ENCODE data around the gene TARP.

Gene TARP

GRCh38 chr7:38292442-38292841 is 19.0 kb upstream of the TARP start:
- Histone ChIP-seq H3K9me2 (replicated peaks; ENCODE audit: insufficient read depth) (no peaks in the 10 kb centered on the region), H3K27me3 (no peaks in the 10 kb centered on the region), H3K79me2 (no peaks in the 10 kb centered on the region), H3K9me3 (ENCODE audit: low read depth) (no peaks in the 10 kb centered on the region), H3K27ac (no peak overlapping the region), H3K4me3 (no peak overlapping the region), H3K4me1 (ENCODE audit: insufficient read depth) (no peaks in the 10 kb centered on the region), H2AFZ (no peak overlapping the region), H4K20me1 (ENCODE audit: insufficient read depth, poor library complexity, severe bottlenecking) (no peaks in the 10 kb centered on the region), H3K4me2 (no peak overlapping the region), H3K36me3 (replicated peaks; ENCODE audit: insufficient read depth, low read depth) (no peaks in the 10 kb centered on the region)
- WGBS (ENCODE audit: low lambda C conversion rate, missing lambda C conversion rate), result 82% methylated on average over 3 of the region's 3 CpGs
- TF ChIP-seq EZH2 (IDR thresholded peaks at IDR 0.05; ENCODE audit: borderline replicate concordance) (no peak), EZH2phosphoT487 (IDR thresholded peaks at IDR 0.05; ENCODE audit: low read depth, severe bottlenecking, unreplicated experiment) (no peak), CTCF (IDR thresholded peaks at IDR 0.05; ENCODE audit: poor library complexity) (no peak)
- DNase-seq (ENCODE audit: low spot score), result no peak

GRCh38 chr7:38291650-38292049 is 18.2 kb upstream of the TARP start:
- no peak overlapping the region for H3K4me3 ChIP-seq
- no peak overlapping the region for H3K4me2 ChIP-seq
- no peaks in the 10 kb centered on the region for H3K79me2 ChIP-seq
- H3K9me3 ChIP-seq (ENCODE audit: low read depth), result no peaks in the 10 kb centered on the region
- H3K36me3 ChIP-seq (replicated peaks; ENCODE audit: insufficient read depth, low read depth), result no peaks in the 10 kb centered on the region
- H3K27ac ChIP-seq, result no peak overlapping the region
- DNase-seq (ENCODE audit: low spot score), result no peak
- H3K27me3 ChIP-seq, result no peaks in the 10 kb centered on the region
- no peak overlapping the region for H2AFZ ChIP-seq
- TF ChIP-seq EZH2phosphoT487 (IDR thresholded peaks at IDR 0.05; ENCODE audit: low read depth, severe bottlenecking, unreplicated experiment) (no peak), CTCF (IDR thresholded peaks at IDR 0.05; ENCODE audit: poor library complexity) (no peak)
- WGBS (ENCODE audit: low lambda C conversion rate, missing lambda C conversion rate), result 96% methylated on average over 2 of the region's 2 CpGs
- H4K20me1 ChIP-seq (ENCODE audit: insufficient read depth, poor library complexity, severe bottlenecking), result no peaks in the 10 kb centered on the region
- no peaks in the 10 kb centered on the region for H3K4me1 ChIP-seq (ENCODE audit: insufficient read depth)
- no peaks in the 10 kb centered on the region for H3K9me2 ChIP-seq (replicated peaks; ENCODE audit: insufficient read depth)

- WGBS (ENCODE audit: low lambda C conversion rate, missing lambda C conversion rate), result 80% methylated on average over 9 of the region's 9 CpGs
- no peak for DNase-seq (ENCODE audit: low spot score)
- no peaks in the 10 kb centered on the region for H3K9me2 ChIP-seq (replicated peaks; ENCODE audit: insufficient read depth)
- H3K4me3 ChIP-seq, result no peak overlapping the region
- no peak overlapping the region for H3K27ac ChIP-seq
- H3K4me2 ChIP-seq, result no peak overlapping the region
- H3K36me3 ChIP-seq (replicated peaks; ENCODE audit: insufficient read depth, low read depth), result no peaks in the 10 kb centered on the region
- no peak overlapping the region for H2AFZ ChIP-seq
- H3K9me3 ChIP-seq (ENCODE audit: low read depth), result no peaks in the 10 kb centered on the region
- no peaks in the 10 kb centered on the region for H4K20me1 ChIP-seq (ENCODE audit: insufficient read depth, poor library complexity, severe bottlenecking)
- H3K79me2 ChIP-seq, result no peaks in the 10 kb centered on the region
- H3K27me3 ChIP-seq, result no peaks in the 10 kb centered on the region
- H3K4me1 ChIP-seq (ENCODE audit: insufficient read depth), result no peaks in the 10 kb centered on the region
- TF ChIP-seq EZH2 (IDR thresholded peaks at IDR 0.05; ENCODE audit: borderline replicate concordance), result no peak
Observed at GRCh38 chr7:38291117-38291647, 17.7 kb upstream of the TARP start.

GRCh38 chr7:38284553-38284952 is 11.1 kb upstream of the TARP start:
- no peak for DNase-seq (ENCODE audit: low spot score)
- no peak overlapping the region for H3K4me3 ChIP-seq
- TF ChIP-seq EZH2 (IDR thresholded peaks at IDR 0.05; ENCODE audit: borderline replicate concordance) (no peak), EZH2phosphoT487 (IDR thresholded peaks at IDR 0.05; ENCODE audit: low read depth, severe bottlenecking, unreplicated experiment) (no peak), CTCF (IDR thresholded peaks at IDR 0.05; ENCODE audit: poor library complexity) (no peak)
- H3K4me2 ChIP-seq, result no peak overlapping the region
- H2AFZ ChIP-seq, result no peak overlapping the region
- no peaks in the 10 kb centered on the region for H3K36me3 ChIP-seq (replicated peaks; ENCODE audit: insufficient read depth, low read depth)
- H3K9me3 ChIP-seq (ENCODE audit: low read depth), result no peaks in the 10 kb centered on the region
- H3K27me3 ChIP-seq, result no peaks in the 10 kb centered on the region
- H3K79me2 ChIP-seq, result no peaks in the 10 kb centered on the region
- H3K9me2 ChIP-seq (replicated peaks; ENCODE audit: insufficient read depth), result no peaks in the 10 kb centered on the region
- H4K20me1 ChIP-seq (ENCODE audit: insufficient read depth, poor library complexity, severe bottlenecking), result no peaks in the 10 kb centered on the region
- H3K4me1 ChIP-seq (ENCODE audit: insufficient read depth), result peaks cover 4% of the 10 kb centered on the region
- 76% methylated on average over 3 of the region's 8 CpGs for WGBS (ENCODE audit: low lambda C conversion rate, missing lambda C conversion rate)
- H3K27ac ChIP-seq, result no peak overlapping the region

Measured in hepatocyte (in vitro differentiated cells).